Choroid plexus epithelial cell (primary cell): ENCODE measurements around the gene DNASE1L1.
"Not testable (repeated sequence)": the region's sequence is repeated elsewhere in the genome, so short reads cannot be mapped to it uniquely, and the experiment has no call there.

ENCODE experiments used
- DNase-seq: peaks from one replicate; pipeline ENCODE4 v3.0.0-alpha.2; 2010; ENCODE audit warnings: low read depth
- H3K4me3 ChIP-seq: 2 replicates; pipeline ENCODE4 v1.5.1; 2011; ENCODE audit warnings: low read depth, mild to moderate bottlenecking, control low read depth, low read length, moderate library complexity
- CTCF ChIP-seq: conservative IDR thresholded peaks from 2 replicates; pipeline ENCODE4 v1.5.1; 2011; ENCODE audit warnings: low read depth, mild to moderate bottlenecking, control low read depth, inconsistent platforms, low read length, moderate library complexity

The DNASE1L1 gene

DNA sequence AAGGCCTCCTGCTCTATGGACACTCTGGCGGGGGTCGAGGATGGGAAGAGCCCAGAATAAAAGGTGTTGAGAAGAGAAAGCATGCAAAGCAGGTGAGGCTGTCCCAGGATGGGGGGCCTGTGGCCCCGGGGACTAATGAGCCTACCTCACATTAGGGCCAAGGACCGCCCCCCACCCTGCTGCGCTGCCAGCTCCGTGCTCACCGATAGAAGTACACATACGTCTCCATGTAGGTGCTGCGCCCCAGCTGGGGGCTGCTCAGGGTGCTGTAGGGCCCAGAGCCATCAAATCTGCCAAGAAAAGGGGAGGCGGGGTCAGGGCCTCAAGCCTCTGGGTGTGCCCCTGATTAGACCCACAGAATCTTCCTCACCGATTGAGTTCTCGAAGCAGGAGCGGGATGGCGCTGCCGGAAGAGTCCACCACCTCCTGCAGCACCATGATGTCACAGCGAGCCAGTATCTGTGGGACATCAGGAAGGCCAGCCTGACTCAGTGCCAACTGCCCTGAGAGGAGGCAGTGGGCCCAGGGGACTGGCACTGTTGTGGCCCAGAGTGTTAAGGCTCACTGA is 4.3 kb downstream of the DNASE1L1 start:
- H3K4me3 ChIP-seq: no peak overlapping the region
- no peak for TF ChIP-seq CTCF
- no peak for DNase-seq

DNA sequence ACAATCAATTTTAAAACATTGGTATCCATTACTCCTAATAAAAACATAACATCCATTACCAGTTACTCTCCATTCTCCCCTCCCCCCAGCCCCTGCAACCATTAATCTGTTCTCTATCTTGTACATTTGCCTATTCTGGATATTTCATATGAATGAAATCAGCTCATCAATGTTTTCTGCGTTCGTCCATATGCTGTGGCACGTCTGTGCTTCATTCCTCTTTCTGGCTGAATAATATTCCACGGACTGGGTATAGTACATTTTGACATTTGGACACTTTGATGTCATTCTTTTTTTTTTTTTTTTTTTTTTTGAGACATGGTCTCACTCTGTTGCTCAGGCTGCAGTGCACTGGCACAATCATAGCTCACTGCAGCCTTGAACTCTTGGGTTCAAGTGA is 5.2 kb downstream of the DNASE1L1 start:
- no peak for DNase-seq
- TF ChIP-seq CTCF: no peak
- no peak overlapping the region for H3K4me3 ChIP-seq

DNA sequence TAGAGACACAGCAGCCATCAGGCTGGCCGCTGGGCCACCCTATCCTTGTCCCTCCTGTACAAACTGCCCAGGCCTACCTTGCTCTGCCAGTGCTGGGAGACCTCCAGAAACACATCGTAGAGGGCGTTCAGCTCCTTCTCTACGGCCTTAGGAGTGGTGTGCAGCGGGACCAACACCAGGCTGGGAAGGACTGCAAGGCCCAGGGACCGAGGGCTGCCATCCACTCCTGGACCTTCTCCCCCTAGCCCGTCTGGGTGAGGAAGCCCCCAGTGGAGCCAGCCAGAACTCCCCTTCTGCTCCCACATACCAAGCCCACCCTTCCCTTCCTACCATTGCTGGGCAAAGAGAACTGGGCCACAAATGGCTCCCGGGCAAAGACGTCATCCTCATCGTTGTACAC is 5.9 kb downstream of the DNASE1L1 start:
- H3K4me3 ChIP-seq: no peak overlapping the region
- DNase-seq: no peak
- TF ChIP-seq CTCF: no peak

- no peak for TF ChIP-seq CTCF
- no peak for DNase-seq
- H3K4me3 ChIP-seq: no peak overlapping the region
These were observed 6.4 kb downstream of the DNASE1L1 start for GRCh38 chrX:154402622-154403127.

GRCh38 chrX:154401918-154402621 is 7.0 kb downstream of the DNASE1L1 start:
- DNase-seq: no peak
- no peak overlapping the region for H3K4me3 ChIP-seq
- no peak for TF ChIP-seq CTCF

- DNase-seq: peak; percentile 31
- TF ChIP-seq CTCF: no peak
- H3K4me3 ChIP-seq: no peak overlapping the region
These were observed 7.8 kb downstream of the DNASE1L1 start for GRCh38 chrX:154401045-154401799.

DNA sequence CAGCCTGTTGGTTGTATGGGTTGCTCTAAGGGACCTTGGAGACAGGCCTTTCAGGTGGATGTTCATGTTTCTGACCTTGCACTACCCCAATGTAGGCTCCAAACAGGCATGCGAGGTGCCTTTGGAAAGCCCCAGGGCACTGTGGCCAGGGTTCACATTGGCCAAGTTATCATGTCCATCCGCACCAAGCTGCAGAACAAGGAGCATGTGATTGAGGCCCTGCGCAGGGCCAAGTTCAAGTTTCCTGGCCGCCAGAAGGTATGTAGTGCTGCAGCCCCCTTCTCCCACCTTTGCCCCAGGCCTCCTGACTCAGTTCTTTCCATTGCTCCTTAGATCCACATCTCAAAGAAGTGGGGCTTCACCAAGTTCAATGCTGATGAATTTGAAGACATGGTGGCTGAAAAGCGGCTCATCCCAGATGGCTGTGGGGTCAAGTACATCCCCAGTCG is 8.7 kb downstream of the DNASE1L1 start:
- H3K4me3 ChIP-seq, DNase-seq: not testable (repeated sequence)
